Fibroblast of villous mesenchyme (primary cell): Measurements from ENCODE around the gene NDEL1. TPM values are rescaled to one million over a fixed set of nuclear protein-coding genes. Genes with fewer than 3 reads are reported as not detected.
"Not testable (repeated sequence)": the region's sequence is repeated elsewhere in the genome, so short reads cannot be mapped to it uniquely, and the experiment has no call there.

Source experiments
- DNase-seq: peaks from one replicate; pipeline ENCODE4 v3.0.0-alpha.2; 2010; ENCODE audit warnings: low read depth
- H3K4me3 ChIP-seq: 2 replicates; pipeline ENCODE4 v1.5.1; 2011; ENCODE audit warnings: low read depth, mild to moderate bottlenecking, low read length
- CTCF ChIP-seq: IDR thresholded peaks from 2 replicates; pipeline ENCODE4 v1.5.1; 2012; ENCODE audit warnings: low read depth, mild to moderate bottlenecking, low read length; ENCODE audit not compliant: insufficient read depth
- total RNA-seq: library from RNA; depleted of rRNA; stranded (reverse); fragments of >200 nt; gene quantifications from 2 replicates; pipeline ENCODE4 v1.2.3, GENCODE V29; 2012

Gene NDEL1
- total RNA-seq, 1 donor = 87.7 TPM

- no peak for TF ChIP-seq CTCF
- DNase-seq = no peak
- H3K4me3 ChIP-seq = no peak overlapping the region
Measured at GRCh38 chr17:8393470-8394231, 42.0 kb upstream of the NDEL1 start.

- not testable (repeated sequence) for DNase-seq, H3K4me3 ChIP-seq
Measured at GRCh38 chr17:8394497-8394896, 41.2 kb upstream of the NDEL1 start.

DNA sequence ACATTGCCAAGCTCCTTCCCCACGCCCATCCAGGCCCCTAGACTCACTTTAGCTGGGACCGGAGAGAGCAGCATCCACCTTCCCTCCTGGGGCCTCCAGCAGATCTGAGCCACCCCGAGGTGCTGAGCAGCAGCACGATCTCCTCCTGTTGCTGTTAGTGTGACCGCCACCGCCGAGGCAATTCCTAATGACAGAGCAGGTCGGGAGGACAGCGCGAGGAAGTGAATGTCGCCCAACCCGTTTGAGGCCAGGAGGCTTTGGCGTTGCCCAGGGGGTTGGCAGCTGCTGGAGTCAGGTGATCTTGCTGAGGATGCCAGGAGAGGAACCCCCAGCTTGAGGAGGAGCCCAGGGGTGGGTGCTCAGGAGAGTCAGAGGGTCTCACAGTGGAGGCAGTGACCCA lies 38.0 kb upstream of the NDEL1 start, which contains the start of gene RNF222:
TSS of gene RNF222 (minus strand) at position 192 of the 400 bp plus-strand sequence. CDS start 4,366 bp downstream, outside the sequence.
- TF ChIP-seq CTCF = no peak
- no peak for DNase-seq
- no peak within 1 kb of the TSS for H3K4me3 ChIP-seq

GRCh38 chr17:8398980-8399379 lies 36.7 kb upstream of the NDEL1 start:
- DNase-seq = no peak
- no peak overlapping the region for H3K4me3 ChIP-seq
- no peak for TF ChIP-seq CTCF

DNA sequence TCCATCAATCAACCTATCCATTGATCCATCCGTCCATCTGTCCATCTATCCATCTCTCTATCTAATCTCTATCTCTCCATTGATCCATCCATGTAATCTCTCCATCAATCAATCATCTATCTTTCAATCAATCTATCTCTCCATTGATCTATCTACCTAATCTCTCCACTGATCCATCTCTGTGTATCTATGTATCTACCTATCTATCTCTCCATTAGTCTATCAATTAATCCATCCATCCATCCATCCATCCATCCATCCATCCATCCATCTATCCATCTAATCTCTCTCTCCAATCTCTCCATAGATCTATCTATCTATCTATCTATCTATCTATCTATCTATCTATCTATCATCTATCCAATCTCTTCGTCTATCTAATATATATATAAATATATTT lies 34.6 kb upstream of the NDEL1 start:
- no peak for TF ChIP-seq CTCF
- H3K4me3 ChIP-seq = no peak overlapping the region
- DNase-seq = no peak

DNA sequence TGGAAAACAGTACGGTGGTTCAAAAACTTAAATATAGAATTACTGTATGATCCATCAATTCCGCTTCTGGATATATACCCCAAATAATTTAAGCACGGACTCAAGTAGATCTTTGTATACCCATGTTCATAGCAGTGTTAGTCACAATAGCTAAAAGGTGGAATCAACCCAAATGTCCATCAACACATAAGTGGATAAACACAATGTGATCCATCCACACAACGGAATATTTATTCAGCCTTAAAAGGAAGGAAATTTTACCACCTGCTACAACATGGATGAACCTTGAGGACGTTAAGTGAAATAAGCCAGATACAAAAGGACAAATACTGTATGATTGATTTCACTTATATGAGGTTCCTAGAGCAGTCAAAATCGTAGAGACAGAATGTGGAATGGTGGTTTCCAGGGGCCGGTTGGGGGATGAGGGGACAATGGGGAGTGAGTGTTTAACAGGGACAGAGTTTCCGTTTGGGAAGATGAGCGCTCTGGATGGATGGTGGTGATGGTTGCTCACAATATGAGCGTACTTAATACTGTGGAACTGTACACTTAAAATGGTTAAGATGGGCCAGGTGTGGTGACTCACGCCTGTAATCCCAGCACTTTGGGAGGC lies 32.7 kb upstream of the NDEL1 start:
- TF ChIP-seq CTCF = no peak
- DNase-seq = no peak
- H3K4me3 ChIP-seq = no peak overlapping the region

- no peak overlapping the region for H3K4me3 ChIP-seq
- TF ChIP-seq CTCF = no peak
- no peak for DNase-seq
Measured at GRCh38 chr17:8405499-8406016, 30.1 kb upstream of the NDEL1 start.
